HG02588 (cell line): Measurements from ENCODE around the gene CERS5.

Experiments used
- ATAC-seq: cut with Tn5 transposase; IDR thresholded peaks from one replicate; pipeline ENCODE4 v1.9.1; 2021; ENCODE audit warnings: mild to moderate bottlenecking, moderate library complexity; ENCODE audit not compliant: unreplicated experiment

Gene CERS5

DNA sequence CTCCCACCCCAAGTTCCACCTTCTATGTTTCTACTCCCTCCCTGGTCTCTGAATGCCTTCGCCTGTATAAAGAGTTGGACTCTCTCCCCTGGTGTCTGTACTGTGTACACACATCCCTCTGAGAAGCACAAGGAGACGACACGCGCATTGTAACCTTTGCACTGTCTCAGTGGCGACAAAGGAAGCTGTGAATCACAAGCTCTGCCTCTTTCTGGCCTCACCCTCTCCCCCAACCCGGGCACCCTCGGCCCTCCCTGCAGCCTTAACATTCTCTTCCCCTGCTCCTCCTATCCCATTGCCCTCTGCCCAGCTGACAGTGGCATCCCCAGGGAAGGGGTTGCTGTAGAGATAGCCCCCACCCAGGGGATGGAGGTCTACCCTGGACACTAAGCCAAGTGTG lies 84.5 kb downstream of the CERS5 start:
- no peak for ATAC-seq

GRCh38 chr12:50081096-50081808 lies 85.9 kb downstream of the CERS5 start:
- no peak for ATAC-seq

DNA sequence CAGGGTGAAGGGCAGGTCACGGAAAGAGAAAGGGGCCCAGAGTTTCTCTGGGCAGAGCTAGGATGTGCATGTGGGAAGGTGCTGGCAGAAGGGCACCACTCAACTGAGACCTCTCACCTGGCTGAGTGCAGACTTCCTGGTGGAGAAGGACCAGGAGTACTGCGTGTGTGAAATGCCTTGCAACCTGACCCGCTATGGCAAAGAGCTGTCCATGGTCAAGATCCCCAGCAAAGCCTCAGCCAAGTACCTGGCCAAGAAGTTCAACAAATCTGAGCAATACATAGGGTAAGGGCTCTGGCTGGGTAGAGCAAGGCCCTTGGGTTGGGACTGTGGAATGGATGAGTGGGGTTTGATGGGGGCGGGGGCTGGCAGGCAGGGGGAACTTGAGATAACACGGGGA lies 87.4 kb downstream of the CERS5 start:
- no peak for ATAC-seq
